H9 (cell line): ENCODE measurements around the gene NAPA. TPM values are rescaled to one million over a fixed set of nuclear protein-coding genes. Genes with fewer than 3 reads are reported as not detected.

ENCODE experiments used
- DNase-seq: peaks from one replicate; pipeline ENCODE4 v3.0.0-alpha.2; 2017
- H2AFZ ChIP-seq: one replicate; pipeline ENCODE4 v1.6.1; 2013; ENCODE audit warnings: mild to moderate bottlenecking, low read length, control low read depth, moderate library complexity
- H2AK5ac ChIP-seq: 2 replicates; pipeline ENCODE4 v1.6.1; 2013; ENCODE audit warnings: low read length, control low read depth, mixed read lengths; ENCODE audit not compliant: insufficient read length
- H2BK120ac ChIP-seq: one replicate; pipeline ENCODE4 v1.6.1; 2013; ENCODE audit warnings: low read depth, mild to moderate bottlenecking, low read length, control low read depth, inconsistent platforms; ENCODE audit not compliant: poor library complexity, severe bottlenecking
- H2BK12ac ChIP-seq: 2 replicates; pipeline ENCODE4 v1.6.1; 2013; ENCODE audit warnings: low read length, control low read depth, mixed read lengths, low read depth; ENCODE audit not compliant: insufficient read length
- H2BK15ac ChIP-seq: 2 replicates; pipeline ENCODE4 v1.6.1; 2013; ENCODE audit warnings: low read depth, low read length, control low read depth
- H2BK20ac ChIP-seq: one replicate; pipeline ENCODE4 v1.6.1; 2013; ENCODE audit warnings: low read depth, mild to moderate bottlenecking, low read length, control low read depth, inconsistent platforms; ENCODE audit not compliant: poor library complexity, severe bottlenecking
- H2BK5ac ChIP-seq: 2 replicates; pipeline ENCODE4 v1.6.1; 2013; ENCODE audit warnings: low read length, control low read depth, mixed read lengths; ENCODE audit not compliant: insufficient read length
- H3K14ac ChIP-seq: 2 replicates; pipeline ENCODE4 v1.6.1; 2013; ENCODE audit warnings: low read length, control low read depth; ENCODE audit not compliant: insufficient read depth
- H3K18ac ChIP-seq: 2 replicates; pipeline ENCODE4 v1.6.1; 2013; ENCODE audit warnings: low read depth, mild to moderate bottlenecking, mixed read lengths, low read length, control low read depth; ENCODE audit not compliant: insufficient read length
- H3K23ac ChIP-seq: 2 replicates; pipeline ENCODE4 v1.6.1; 2013; ENCODE audit warnings: low read length, control low read depth, mixed read lengths, low read depth; ENCODE audit not compliant: insufficient read length
- H3K23me2 ChIP-seq: 2 replicates; pipeline ENCODE4 v1.6.1; 2013; ENCODE audit warnings: low read depth, mild to moderate bottlenecking, mixed read lengths, low read length, control low read depth; ENCODE audit not compliant: insufficient read length, poor library complexity, severe bottlenecking
- H3K27ac ChIP-seq: 2 replicates; pipeline ENCODE4 v1.5.1; 2013; ENCODE audit warnings: low read length, control low read depth, mixed read lengths, low read depth; ENCODE audit not compliant: insufficient read length
- H3K27me3 ChIP-seq: 2 replicates; pipeline ENCODE4 v1.6.1; 2013; ENCODE audit warnings: low read length, control low read depth, inconsistent platforms; ENCODE audit not compliant: insufficient read depth
- H3K4ac ChIP-seq: 2 replicates; pipeline ENCODE4 v1.6.1; 2013; ENCODE audit warnings: low read depth, mild to moderate bottlenecking, control low read depth, inconsistent platforms, low read length, moderate library complexity
- H3K4me1 ChIP-seq: 2 replicates; pipeline ENCODE4 v1.6.1; 2013; ENCODE audit warnings: low read length, control low read depth, inconsistent platforms; ENCODE audit not compliant: insufficient read depth
- H3K4me2 ChIP-seq: 2 replicates; pipeline ENCODE4 v1.6.1; 2013; ENCODE audit warnings: low read length, control low read depth, mixed read lengths; ENCODE audit not compliant: insufficient read length, insufficient read depth
- H3K56ac ChIP-seq: 2 replicates; pipeline ENCODE4 v1.6.1; 2013; ENCODE audit warnings: low read depth, mild to moderate bottlenecking, mixed read lengths, low read length, control low read depth; ENCODE audit not compliant: insufficient read length
- H3K79me1 ChIP-seq: 2 replicates; pipeline ENCODE4 v1.6.1; 2013; ENCODE audit warnings: low read depth, mild to moderate bottlenecking, moderate library complexity, low read length, control low read depth, inconsistent platforms; ENCODE audit not compliant: insufficient read depth, poor library complexity, severe bottlenecking
- H3K79me2 ChIP-seq: 2 replicates; pipeline ENCODE4 v1.6.1; 2013; ENCODE audit warnings: low read length, control low read depth, inconsistent platforms; ENCODE audit not compliant: insufficient read depth
- H3K9ac ChIP-seq: 2 replicates; pipeline ENCODE4 v1.6.1; 2013; ENCODE audit warnings: low read length, control low read depth, mixed read lengths; ENCODE audit not compliant: insufficient read length; ENCODE audit errors: extremely low read depth
- H3K9me3 ChIP-seq: one replicate; pipeline ENCODE4 v1.6.1; 2013; ENCODE audit warnings: low read depth, low read length, inconsistent platforms; ENCODE audit not compliant: control insufficient read depth
- H3T11ph ChIP-seq: one replicate; pipeline ENCODE4 v1.6.1; 2013; ENCODE audit warnings: mild to moderate bottlenecking, low read length, control low read depth, inconsistent platforms
- H4K20me1 ChIP-seq: one replicate; pipeline ENCODE4 v1.6.1; 2013; ENCODE audit not compliant: control insufficient read depth, insufficient read length, insufficient read depth
- H4K5ac ChIP-seq: 2 replicates; pipeline ENCODE4 v1.6.1; 2013; ENCODE audit warnings: low read depth, mild to moderate bottlenecking, mixed read lengths, low read length, control low read depth; ENCODE audit not compliant: insufficient read length
- H4K8ac ChIP-seq: replicated peaks from 2 replicates; pipeline ENCODE4 v1.6.1; 2013; ENCODE audit warnings: low read length, control low read depth, mixed read lengths, low read depth; ENCODE audit not compliant: insufficient read length
- H4K91ac ChIP-seq: 2 replicates; pipeline ENCODE4 v1.6.1; 2013; ENCODE audit warnings: low read depth, mild to moderate bottlenecking, moderate library complexity, mixed read lengths, low read length, control low read depth; ENCODE audit not compliant: insufficient read length
- H3K27ac Mint-ChIP-seq, 3 experiments: 2 replicates in 2 of 3; 3 replicates in 1 of 3; pipeline ENCODE4 v1.8.0; 2020 to 2021; ENCODE audit warnings: mixed read lengths in 3 of 3, mild to moderate bottlenecking in 1 of 3, moderate library complexity in 1 of 3
- H3K27me3 Mint-ChIP-seq: 2 replicates; pipeline ENCODE4 v1.8.0; 2021; ENCODE audit warnings: low read depth, mild to moderate bottlenecking, moderate library complexity, mixed read lengths
- H3K36me3 Mint-ChIP-seq, 3 experiments: 2 replicates in 2 of 3; 3 replicates in 1 of 3; pipeline ENCODE4 v1.8.0; 2020 to 2021; ENCODE audit warnings: low read depth in 3 of 3, mixed read lengths in 3 of 3; ENCODE audit not compliant: insufficient read depth in 1 of 3
- H3K4me1 Mint-ChIP-seq, 2 experiments: 2 replicates each; pipeline ENCODE4 v1.8.0; 2020; ENCODE audit warnings: mixed read lengths in 2 of 2
- H3K4me3 Mint-ChIP-seq, 2 experiments: 2 replicates in 1 of 2; 3 replicates in 1 of 2; pipeline ENCODE4 v1.8.0; 2020 to 2021; ENCODE audit warnings: mild to moderate bottlenecking in 2 of 2, mixed read lengths in 2 of 2, moderate library complexity in 1 of 2
- H3K9me3 Mint-ChIP-seq, 2 experiments: 2 replicates in 1 of 2; 3 replicates in 1 of 2; pipeline ENCODE4 v1.8.0; 2020; ENCODE audit warnings: mild to moderate bottlenecking in 2 of 2, mixed read lengths in 2 of 2, moderate library complexity in 1 of 2
- CTCF ChIP-seq: fragments of 200-600 bp; sonication (generic); conservative IDR thresholded peaks from 3 replicates; pipeline ENCODE4 v1.8.0; 2021; ENCODE audit warnings: antibody characterized with exemption, mild to moderate bottlenecking
- WGBS: extraction: QIAGEN DNeasy Blood & Tissue Kit; methylation state at CpG from one replicate; pipeline ENCODE4 v1.1.7; 2013; ENCODE audit warnings: missing lambda C conversion rate, low lambda C conversion rate, mixed read lengths; ENCODE audit not compliant: insufficient read length; ENCODE audit errors: extremely low coverage; 5-methylcytosine and 5-hydroxymethylcytosine counted together
- total RNA-seq: library from RNA; stranded (reverse); gene quantifications from 2 replicates; pipeline ENCODE4 v1.2.1, GENCODE V29; 2021

NAPA gene
- total RNA-seq, 1 experiment from 2014 or later = 62.8 TPM

- Histone ChIP-seq H2BK20ac (no peak overlapping the region), H3K9ac (no peak overlapping the region), H2BK5ac (no peak overlapping the region), H4K20me1 (no peaks in the 10 kb centered on the region), H4K91ac (no peak overlapping the region), H2BK15ac (no peak overlapping the region), H3K79me2 (no peaks in the 10 kb centered on the region), H4K5ac (no peak overlapping the region), H2BK12ac (no peak overlapping the region), H3K18ac (no peak overlapping the region), H3K23me2 (peaks cover 5% of the 10 kb centered on the region), H3K4ac (no peak overlapping the region), H3K23ac (no peak overlapping the region), H3K4me1 (no peaks in the 10 kb centered on the region), H4K8ac (no peak overlapping the region), H2BK120ac (no peak overlapping the region), H3K14ac (no peak overlapping the region), H3T11ph (no peak overlapping the region), H2AK5ac (no peak overlapping the region), H3K9me3 (no peaks in the 10 kb centered on the region), H3K27me3 (no peaks in the 10 kb centered on the region), H3K4me2 (no peak overlapping the region), H3K27ac (no peak overlapping the region), H3K56ac (no peak overlapping the region), H3K79me1 (no peaks in the 10 kb centered on the region), H2AFZ (no peak overlapping the region)
- no CpG with 5 or more reads among the region's 6 CpGs for WGBS
- H3K36me3 Mint-ChIP-seq = peaks cover 7 to 14% (median 9%) of the 10 kb centered on the region in 3 experiments; a peak in 6 of 7 replicates
- peaks cover 12 to 16% of the 10 kb centered on the region in 2 experiments for H3K4me1 Mint-ChIP-seq
- DNase-seq = no peak
- H3K27me3 Mint-ChIP-seq = peaks cover 6% of the 10 kb centered on the region; the same call in 1 of the 2 replicates
- H3K27ac Mint-ChIP-seq = peak overlapping the region in 1 of 3 experiments; percentile 53; a peak in 2 of 7 replicates
- peak overlapping the region; percentile 91 to 95 for H3K4me3 Mint-ChIP-seq
- H3K9me3 Mint-ChIP-seq = no peaks in the 10 kb centered on the region; a peak in 1 of 5 replicates
- no peak for TF ChIP-seq CTCF
These were observed 29.7 kb downstream of the NAPA start for GRCh38 chr19:47485210-47485609.
